NCI-H526 treated with DMSO at 0.1 percent for 48 hours (cell line): ENCODE results near the gene NEK10.

ENCODE experiments used
- DNase-seq: peaks from one replicate; lab custom pipeline; 2025; lab: John Stamatoyannopoulos, UW

The NEK10 gene

GRCh38 chr3:27244374-27244773, 124.8 kb downstream of the NEK10 start:
- DNase-seq = no peak

GRCh38 chr3:27239951-27240350, 129.2 kb downstream of the NEK10 start:
- DNase-seq = no peak

- no peak for DNase-seq
These were observed 140.4 kb downstream of the NEK10 start for GRCh38 chr3:27228805-27229204.

GRCh38 chr3:27224197-27224596, 145.0 kb downstream of the NEK10 start:
- DNase-seq = no peak

- DNase-seq = no peak
These were observed 147.8 kb downstream of the NEK10 start for GRCh38 chr3:27221264-27221932.

GRCh38 chr3:27220166-27220565, 149.0 kb downstream of the NEK10 start:
- no peak for DNase-seq

GRCh38 chr3:27219127-27219845, 149.9 kb downstream of the NEK10 start:
- DNase-seq = no peak

GRCh38 chr3:27216955-27217552, 152.1 kb downstream of the NEK10 start:
- no peak for DNase-seq

- DNase-seq = no peak
These were observed 152.8 kb downstream of the NEK10 start for GRCh38 chr3:27216295-27216855.

- DNase-seq = no peak
These were observed 155.7 kb downstream of the NEK10 start for GRCh38 chr3:27213450-27213849.

GRCh38 chr3:27209617-27210264, 159.4 kb downstream of the NEK10 start:
- DNase-seq = no peak

- DNase-seq = no peak
These were observed 160.1 kb downstream of the NEK10 start for GRCh38 chr3:27208961-27209616.

GRCh38 chr3:27202959-27203358, 166.2 kb downstream of the NEK10 start:
- no peak for DNase-seq

GRCh38 chr3:27201492-27201891, 167.7 kb downstream of the NEK10 start:
- DNase-seq = no peak

- no peak for DNase-seq
These were observed 168.3 kb downstream of the NEK10 start for GRCh38 chr3:27200721-27201489.

- DNase-seq = no peak
These were observed 174.2 kb downstream of the NEK10 start for GRCh38 chr3:27194861-27195483.

GRCh38 chr3:27193056-27193455, 176.1 kb downstream of the NEK10 start:
- DNase-seq = no peak

GRCh38 chr3:27186013-27186412, 183.2 kb downstream of the NEK10 start:
- DNase-seq = no peak

GRCh38 chr3:27185231-27185989, 183.8 kb downstream of the NEK10 start:
- DNase-seq = no peak

GRCh38 chr3:27184261-27184660, 184.9 kb downstream of the NEK10 start:
- no peak for DNase-seq
